GM21360 (cell line): Measurements from ENCODE around the gene THAP10.
"Not testable (repeated sequence)": the region's sequence is repeated elsewhere in the genome, so short reads cannot be mapped to it uniquely, and the experiment has no call there.

ENCODE experiments used
- ATAC-seq: cut with Tn5 transposase; IDR thresholded peaks from one replicate; pipeline ENCODE4 v1.9.1; 2021; ENCODE audit warnings: mild to moderate bottlenecking, moderate library complexity; ENCODE audit not compliant: unreplicated experiment

THAP10 gene

DNA sequence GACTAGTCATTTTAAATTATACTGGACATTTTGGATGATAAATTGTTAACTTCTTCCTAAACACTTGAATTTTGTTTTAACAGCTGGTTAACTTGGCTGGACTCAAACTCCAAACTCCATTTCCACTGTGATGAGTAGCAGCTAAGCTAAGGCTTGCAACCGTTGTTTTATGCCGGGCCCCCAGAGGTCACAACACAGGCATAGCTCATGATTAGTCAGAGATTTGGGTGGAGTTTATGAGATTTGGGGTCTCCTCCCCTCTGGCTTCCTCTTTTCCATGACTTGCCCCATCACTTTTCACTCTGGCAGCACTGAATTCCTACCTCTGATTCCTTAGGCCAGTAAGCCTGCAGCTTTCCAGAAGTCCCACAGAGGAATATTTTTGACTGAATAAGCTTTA lies 12.8 kb downstream of the THAP10 start:
- ATAC-seq, result no peak

DNA sequence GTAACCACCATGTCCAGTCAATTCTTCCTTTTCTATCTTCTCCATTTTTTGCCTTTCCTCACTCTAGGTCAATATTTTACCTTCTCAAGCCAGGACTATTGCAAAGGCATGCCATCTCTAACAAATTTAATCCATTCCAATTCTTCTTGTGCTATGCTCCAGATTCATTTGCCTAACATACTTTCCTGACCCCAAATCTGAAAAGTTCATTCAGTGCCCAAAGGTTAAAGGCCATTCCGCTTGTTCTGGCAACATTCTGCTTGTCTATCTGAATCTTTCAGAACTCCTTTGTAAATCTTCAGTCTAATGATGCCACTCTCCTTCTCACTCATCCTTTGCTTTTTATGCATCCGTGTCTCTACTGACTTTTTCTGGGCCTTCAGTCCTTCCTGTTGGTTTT lies 15.6 kb downstream of the THAP10 start:
- no peak for ATAC-seq

DNA sequence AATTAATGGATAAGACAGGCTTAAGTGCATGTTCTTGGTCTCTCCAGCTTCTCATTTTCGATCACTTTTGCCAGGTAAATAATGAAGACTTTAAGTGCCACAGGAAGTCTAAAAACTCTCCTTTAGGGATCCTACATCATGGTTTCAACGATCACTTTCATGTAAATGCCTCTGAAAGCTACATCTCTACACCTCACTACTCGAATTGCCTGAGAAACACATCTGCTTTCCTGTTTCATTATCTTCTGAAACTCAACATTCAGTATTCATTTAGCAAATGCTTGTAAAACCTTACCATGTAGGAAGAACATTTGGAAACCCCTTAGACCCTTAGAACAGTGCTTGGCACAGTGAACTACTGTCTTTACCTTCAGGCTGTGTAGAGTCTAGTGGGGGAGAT lies 16.2 kb downstream of the THAP10 start:
- ATAC-seq, result no peak

DNA sequence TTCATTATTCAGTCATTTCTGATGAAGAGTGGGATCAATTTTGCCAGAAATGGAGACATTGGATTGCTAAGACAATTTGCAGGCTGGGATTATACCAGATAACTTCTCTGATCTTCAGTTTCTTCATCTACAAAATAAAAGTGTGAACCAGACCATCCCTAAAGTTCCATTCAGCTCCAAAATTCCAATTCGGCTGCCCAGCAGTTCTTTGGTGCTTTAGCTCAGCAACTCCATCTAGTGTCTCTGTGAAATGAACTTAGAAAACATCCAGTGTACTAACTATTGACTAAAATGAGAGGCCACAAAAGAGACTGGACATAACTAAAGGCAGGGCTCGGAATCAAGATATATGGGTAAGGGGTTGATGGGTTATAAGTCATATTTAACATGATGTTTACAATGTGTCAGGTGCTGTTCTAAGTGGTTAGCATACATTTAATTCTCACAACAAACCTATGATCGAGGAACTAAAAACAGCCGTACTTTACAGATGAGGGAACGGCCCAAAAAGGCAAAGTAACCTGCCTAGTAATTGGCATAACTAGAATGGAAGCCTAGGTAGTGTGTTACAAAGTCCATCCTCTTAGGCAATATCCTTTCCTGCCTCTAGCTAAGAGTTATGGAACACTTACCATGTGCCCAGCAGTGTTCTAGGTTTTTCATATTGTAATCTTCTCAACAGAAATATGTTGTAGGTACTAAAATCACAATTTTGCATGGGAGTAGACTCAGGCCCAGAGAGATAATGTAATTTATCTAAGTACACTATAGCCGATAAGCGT lies 17.0 kb downstream of the THAP10 start:
- ATAC-seq, result no peak

DNA sequence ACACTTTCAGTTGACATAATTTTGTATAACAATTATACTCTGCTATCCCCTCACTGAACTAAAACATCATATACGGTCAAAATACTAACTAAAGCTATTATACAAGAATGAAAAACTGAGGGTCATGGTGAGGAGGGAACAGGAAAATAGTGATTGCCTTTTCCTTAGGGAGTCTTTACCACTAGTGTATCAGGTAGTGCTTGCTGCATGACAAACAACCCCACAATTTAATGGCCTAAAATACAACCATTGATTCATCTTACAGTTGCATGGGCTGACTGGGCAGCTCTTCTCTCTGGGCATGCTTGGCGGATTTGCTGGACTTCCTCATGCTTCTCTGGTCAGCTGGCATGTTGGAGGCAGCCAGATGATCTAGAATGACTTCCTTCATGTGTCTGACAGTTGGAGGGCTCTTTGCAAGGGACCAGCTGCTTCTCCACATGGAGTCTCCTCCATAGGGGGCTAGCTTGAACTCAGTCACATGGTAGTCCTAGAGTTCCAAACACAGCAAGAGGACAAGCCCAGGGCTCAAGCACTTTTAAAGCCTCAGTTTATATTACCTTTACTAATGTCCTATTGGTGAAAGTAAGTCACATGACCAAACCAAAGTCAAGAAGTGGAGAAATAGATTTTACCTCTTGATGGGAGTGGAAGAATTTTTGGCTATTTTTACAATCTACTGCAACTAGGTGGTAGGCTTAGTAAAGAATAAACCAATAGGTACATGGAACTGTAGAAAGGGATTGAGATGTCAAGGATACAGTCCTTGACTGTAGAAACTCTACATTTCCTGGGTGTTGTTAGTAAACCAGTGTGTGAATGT lies 18.8 kb downstream of the THAP10 start:
- no peak for ATAC-seq

DNA sequence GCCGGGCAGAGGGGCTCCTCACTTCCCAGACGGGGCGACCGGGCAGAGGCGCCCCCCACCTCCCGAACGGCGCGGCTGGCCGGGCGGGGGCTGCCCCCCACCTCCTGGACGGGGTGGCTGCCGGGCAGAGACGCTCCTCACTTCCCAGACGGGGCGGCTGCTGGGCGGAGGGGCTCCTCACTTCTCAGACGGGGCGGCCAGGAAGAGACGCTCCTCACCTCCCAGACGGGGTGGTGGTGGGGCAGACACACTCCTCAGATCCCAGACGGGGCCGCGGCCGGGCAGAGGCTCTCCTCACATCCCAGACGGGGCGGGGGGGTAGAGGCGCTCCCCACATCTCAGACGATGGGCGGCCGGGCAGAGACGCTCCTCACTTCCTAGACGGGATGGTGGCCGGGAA lies 20.7 kb downstream of the THAP10 start:
- ATAC-seq, result not testable (repeated sequence)

DNA sequence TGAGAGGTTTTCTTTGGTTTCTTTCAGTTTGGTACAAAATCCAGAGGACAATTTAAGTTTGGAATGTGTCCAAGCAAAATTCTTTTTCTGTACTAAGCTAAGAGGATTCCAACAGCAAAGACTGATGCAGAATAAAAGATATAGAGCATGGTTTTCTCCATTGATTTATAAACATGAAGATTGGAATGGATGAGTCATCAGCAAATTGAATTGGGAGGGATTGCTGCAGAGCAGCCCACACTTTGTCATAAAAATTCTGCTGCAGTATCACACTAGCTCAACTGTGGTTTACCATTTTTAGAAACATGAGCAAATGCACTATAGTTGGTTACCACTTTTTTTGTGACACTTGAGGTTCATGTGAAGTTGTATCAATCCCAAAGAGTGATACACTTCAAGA lies 22.2 kb downstream of the THAP10 start:
- ATAC-seq, result no peak

DNA sequence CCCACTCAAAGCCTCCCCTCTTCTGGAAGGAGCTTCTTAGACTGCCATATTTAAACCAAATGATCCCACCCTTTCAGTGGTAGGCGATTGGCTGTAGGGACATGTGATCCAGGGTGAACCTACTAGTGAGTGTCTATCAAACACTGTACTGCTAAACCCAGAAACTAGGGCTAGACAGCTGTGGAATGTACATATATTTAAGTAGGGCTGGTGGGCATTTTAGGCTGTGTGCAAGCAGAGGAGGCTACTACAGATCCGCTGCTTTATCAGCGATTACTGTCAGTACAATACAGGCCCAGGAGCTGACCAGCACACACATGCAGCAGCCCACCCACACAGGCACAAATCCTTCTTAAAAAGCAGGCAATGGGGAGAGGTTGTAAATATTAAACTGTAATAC lies 22.9 kb downstream of the THAP10 start:
- ATAC-seq, result no peak

DNA sequence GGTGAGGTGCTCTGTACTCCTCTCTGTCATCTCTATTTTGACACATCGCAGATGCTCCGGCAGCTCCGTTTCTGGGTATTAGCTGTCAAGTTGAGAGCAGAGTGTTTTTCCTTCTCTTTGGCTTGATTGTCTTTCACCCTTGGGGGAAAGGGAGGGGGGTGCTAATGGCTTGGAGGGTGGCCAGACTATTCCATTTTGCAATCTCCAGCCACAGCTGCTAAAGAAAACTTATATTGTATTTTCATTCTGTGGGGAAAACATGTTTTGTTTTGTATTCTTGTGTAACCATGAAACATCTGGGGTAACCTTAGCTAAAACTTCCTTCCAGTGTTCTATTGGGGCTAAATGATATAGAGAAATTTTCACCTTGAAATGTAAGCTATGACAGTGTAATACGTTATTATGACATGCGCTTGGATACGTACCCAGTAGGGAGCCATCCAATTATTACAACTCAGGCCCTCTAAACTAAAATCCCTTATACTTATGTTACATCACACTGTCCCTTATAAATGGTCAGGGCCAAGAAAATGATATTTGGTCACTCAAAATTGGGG lies 24.2 kb downstream of the THAP10 start:
- no peak for ATAC-seq

DNA sequence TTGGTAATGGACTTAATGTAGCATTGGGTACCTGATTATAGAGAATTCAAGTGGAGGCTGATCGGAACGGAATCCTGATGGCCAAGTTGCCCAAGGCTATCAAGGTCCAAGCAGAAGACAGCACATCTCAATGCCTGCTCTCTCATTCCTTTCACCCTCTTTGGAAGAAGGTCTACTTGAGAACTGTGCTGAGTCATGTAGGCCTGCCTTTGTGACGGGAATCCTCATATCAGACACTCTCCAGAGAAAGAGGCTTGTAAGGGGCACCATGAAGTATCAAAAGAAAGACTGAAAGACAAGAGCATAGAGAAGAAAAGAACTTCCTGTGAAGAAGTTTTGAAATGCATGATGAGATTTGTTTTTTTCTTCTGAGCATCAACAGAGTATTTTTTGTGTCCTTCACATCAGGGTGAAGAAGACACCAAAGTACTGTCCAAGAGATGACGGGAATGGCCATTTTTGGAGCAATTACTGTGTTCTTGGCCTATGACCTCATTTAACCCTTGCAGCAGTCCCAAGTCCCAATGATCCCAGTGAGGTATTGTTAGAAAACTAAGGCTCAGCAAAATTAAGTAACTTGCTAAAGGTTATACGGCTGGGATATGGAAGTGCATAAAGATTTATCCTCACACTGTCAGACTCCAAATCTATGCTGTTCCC lies 25.1 kb downstream of the THAP10 start:
- no peak for ATAC-seq

DNA sequence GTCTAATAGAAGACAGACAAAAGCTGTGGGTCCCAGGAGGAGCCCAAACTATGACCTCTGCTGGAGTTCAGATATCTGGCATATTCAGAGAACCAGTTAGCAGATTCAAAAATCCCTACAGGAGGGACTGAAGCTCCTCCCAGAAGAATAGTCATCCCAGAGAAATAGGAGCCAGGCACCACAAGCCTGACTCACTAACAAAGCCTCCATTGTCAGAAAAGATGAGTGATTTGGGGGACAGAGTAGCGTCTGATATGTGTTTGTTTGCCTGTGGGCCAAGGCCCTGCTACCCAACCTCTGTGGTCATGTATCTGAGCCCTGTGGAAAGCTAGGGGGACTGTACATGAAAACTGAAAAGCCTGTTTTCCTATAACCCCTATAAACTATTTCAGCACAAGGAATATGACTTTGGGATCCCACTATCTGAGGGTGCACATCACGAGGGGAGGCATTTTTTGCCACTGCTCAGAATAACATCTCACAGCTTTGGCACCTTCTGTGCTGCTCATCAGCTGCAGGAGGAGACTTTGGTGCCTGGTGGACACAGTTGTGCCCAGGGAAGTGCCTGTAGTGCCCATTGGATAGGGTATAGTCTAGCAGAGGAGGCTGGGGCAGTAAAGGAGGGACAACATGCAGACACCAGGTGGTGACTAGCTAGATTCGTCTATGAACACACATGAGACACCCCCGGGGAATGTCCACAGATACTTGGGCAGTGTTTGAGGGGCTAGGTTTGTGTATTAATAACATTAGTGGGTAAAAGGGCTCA lies 28.6 kb downstream of the THAP10 start:
- no peak for ATAC-seq

DNA sequence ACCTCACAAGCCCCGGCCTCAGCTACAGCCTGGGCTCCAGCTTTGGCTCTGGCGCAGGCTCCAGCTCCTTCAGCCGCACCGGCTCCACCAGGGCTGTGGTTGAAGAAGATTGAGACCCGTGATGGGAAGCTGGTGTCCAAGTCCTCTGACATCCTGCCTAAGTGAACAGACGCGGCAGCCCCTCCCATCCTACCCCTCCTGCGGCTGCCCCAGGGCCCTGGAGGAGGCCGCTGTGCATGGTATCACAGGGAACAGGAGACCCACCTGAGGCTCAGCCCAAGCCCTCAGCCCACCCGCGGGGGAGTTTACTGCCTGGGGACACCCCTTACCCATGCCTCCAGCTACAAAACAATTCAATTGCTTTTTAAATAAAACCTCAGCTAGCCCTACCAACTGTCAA lies 32.2 kb downstream of the THAP10 start:
- no peak for ATAC-seq

DNA sequence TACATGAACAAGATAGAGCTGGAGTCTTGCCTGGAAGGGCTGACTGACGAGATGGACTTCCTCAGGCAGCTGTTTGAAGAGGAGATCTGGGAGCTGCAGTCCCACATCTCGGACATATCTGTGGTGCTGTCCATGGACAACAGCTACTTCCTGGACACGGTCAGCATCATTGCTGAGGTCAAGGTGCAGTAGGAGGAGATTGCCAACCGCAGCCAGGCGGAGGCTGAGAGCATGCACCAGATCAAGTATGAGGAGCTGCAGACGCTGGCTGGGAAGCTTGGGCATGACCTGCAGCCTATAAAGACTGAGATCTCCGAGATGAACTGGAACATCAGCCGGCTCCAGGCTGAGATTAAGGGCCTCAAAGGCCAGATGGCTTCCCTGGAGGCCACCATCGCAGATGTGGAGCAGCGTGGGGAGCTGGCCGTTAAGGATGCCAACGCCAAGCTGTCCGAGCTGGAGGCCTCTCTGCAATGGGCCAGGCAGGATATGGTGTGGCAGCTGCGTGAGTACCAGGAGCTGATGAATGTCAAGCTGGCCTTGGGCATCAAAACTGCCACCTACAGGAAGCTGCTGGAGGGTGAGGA lies 32.8 kb downstream of the THAP10 start:
- no peak for ATAC-seq

DNA sequence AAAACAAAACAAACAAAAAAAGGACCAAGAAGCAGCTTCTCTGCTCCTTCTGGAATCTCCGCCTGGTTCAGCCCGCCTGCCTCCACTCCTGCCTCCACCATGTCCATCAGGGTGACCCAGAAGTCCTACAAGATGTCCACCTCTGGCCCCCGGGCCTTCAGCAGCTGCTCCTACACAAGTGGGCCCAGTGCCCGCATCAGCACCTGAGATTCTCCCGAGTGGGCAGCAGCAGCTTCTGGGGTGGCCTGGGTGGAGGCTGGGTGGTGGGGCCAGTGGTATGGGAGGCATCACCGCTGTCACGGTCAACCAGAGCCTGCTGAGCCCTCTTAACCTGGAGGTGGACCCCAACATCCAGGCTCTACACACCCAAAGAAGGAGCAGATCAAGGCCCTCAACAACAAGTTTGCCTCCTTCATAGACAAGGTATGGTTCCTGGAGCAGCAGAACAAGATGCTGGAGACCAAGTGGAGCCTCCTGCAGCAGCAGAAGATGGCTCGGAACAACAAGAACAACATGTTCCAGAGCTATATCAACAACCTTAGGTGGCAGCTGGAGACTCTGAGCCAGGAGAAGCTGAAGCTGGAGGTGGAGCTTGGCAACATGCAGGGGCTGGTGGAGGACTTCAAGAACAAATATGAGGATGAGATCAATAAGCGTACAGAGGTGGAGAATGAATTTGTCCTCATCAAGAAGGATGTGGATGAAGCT lies 33.5 kb downstream of the THAP10 start:
- not testable (repeated sequence) for ATAC-seq

DNA sequence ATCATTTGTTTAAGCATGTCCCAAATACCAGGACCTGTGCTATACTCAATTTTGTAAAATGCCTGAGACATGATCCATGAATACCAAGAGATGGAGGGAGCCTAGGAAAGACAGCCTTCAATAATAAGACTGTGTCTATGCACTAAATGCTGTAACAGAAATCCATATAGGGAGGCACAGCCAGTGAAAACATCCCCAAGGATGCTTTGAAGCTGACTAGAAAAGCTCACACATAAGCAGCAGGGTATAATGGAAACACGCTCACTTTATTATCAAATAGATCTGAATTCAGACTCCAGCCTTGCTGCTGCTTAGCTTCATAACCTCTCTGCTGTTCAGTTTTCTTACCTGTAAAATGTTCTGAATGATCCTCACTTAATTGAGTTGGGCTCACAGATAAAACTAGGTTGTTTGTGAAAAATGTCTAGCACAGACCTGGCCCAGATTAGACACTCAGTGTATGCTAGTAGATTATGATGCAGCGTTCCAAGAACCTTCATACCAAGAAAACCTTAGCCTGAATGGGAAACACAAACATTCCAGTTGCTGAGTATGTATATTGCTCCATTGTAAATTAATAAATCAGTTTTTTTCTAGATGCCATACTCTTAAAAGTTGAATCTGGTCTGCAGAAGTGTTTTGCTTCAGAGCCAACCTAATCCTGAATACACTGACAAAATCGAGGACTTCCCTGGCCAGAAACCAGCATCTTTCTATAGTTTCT lies 34.5 kb downstream of the THAP10 start:
- ATAC-seq, result no peak

DNA sequence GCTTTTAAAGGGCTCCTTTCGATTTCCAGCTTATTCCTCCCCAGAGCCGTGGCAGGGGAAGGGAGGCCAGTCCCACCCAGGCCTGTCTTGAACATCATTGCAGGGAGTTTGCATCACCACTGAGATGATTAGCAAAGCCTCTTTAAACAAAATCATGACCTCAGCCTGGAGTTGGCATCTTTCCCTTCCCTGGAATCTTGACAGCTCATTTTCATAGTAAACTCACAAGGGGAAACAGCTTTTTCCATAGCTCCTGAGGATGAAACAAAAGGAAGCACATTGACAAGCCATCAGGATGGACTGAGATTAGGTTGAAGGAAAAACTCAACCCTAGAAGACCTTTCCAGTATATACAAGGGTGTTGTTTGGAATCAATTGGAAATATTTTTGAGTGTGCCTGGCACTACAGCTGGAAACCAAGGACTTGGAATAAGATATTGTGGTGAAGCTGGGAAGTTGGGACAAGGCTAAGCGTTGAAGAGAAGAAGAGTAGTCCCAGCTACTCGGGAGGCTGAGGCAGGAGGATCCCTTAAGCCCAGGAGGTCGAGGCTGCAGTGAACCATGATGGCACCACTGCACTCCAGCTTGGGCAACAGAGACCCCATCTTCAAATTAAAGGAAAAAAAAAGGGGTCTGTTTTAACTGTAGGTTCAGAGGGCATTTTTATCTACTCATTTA lies 35.2 kb downstream of the THAP10 start:
- ATAC-seq, result no peak

DNA sequence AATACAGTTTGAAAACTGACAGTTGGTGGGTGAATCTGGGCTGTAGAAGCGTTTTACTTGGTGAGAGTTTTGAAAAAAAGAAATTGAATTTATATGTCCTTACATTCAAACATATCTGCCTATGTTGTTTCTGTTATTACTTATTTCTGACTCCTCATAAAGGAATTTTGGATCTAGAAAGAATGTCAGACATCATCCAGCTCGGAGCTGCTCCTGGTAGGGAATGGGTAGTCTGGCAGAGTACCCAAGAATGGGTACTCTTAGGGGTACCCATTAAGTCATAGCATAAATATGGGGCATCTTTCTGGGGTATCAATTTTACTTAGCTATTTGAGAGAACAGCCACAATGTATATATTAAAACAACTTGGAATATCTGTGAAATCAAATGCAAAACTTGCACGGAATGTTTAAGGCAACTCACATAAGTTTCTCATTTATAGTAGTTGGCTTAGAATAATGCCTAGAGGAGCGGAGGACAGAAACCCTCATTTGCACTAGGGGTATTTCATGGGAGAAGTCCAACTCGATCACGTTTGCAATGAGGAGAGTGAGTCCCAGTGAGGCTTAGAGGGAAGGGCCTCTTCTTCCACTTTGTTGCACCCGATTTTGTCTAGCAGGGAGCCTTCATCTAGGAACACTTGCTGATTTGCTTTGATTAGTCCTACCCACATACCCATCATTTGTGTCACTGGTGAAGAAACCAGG lies 35.9 kb downstream of the THAP10 start:
- ATAC-seq, result no peak

DNA sequence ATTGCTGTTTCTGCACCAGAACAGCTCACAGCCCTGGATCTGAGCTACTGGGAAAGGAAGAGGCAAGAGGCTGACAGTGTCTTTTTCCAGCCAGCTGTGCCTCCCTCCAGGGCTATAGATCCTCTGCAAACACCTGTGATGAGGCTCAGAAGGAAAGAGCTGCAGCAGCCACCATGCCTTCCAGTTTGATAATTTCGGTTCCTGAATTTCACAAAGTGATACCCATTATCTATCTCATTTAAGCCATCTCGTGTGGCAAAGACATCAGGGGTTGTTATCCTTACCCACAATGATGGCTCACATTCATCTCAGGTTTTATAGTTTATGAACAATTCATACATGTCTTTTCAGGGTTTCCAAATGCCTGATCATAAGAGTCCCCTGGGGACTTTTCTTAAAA lies 36.5 kb downstream of the THAP10 start:
- ATAC-seq, result no peak
